NCI-H526 (cell line): ENCODE data around the gene TMEM184A.
A peak's percentile ranks its signal among the peaks of the same experiment; 100 is the strongest.
"Not testable (repeated sequence)": the region's sequence is repeated elsewhere in the genome, so short reads cannot be mapped to it uniquely, and the experiment has no call there.

ENCODE experiments used
- DNase-seq, 2 experiments: peaks; one replicate each; lab custom pipeline; 2025; lab: John Stamatoyannopoulos, UW

TMEM184A gene

DNA sequence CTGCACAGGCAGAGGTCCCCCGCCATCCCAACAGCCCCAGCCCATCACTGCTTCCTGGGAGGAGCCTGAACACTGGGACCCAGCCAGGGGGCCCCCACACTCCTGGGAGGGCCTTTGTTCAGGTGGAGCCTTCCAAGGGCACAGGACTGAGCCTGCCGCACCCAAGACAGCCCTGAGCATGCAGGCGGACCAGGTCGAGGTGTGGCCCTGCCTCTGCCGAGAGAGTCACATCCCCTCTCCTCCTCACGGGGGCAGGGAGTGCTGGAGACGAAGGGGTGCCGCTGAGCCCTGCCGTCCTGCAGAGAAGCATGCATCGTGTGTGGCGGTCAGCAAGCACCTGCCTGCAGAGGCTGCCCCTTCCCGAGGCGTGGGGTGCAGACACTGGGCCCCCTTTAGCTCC is 32.8 kb downstream of the TMEM184A start:
- DNase-seq = no peak

DNA sequence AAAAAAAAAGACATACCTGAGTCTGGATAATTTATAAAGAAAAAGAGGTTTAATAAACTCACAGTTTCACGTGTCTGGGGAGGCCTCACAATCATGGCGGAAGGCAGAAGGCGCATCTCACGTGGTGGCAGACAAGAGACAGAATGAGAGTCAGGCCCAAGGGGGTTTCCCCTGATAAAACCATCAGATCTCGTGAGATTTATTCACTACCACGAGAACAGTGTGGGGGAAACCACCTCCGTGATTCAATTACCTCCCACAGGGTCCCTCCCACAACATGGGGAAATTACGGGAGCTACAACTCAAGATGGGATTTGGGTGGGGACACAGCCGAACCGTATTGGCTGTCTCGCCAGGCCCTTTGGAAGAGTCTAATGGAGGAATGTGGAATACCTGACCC is 34.5 kb downstream of the TMEM184A start:
- no peak for DNase-seq

DNA sequence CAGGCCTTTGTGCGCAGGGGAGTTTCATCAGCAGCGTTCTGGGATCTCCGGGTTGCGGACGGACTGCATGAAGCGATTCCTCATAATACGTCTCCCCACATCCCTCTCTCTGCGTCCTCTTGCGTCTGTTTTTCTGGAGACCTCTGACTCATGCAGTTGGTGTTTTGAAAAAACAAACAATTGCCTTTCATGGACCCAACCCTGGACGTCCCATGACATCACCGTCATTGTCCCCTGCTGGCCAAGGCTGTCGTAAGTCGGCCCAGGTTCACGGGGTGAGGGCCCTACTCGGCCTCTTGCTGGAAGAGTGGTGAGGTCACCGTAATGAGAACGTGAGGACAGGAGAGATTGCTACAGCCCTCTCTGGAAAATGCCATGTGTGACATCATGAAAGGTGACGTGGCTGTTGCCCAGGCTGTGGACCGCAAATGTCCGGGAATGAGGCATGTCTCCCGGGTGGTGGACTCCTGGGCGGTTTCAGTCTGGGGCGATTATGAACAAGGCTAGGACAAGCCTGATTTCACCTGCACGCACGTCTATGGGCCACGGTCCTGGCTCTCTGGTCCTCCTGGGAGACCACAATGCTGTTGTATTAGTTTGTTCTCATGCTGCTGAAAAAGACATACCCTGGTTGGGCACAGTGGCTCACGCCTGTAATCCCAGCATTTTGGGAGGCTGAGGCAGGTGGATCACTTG is 35.3 kb downstream of the TMEM184A start:
- no peak for DNase-seq

DNA sequence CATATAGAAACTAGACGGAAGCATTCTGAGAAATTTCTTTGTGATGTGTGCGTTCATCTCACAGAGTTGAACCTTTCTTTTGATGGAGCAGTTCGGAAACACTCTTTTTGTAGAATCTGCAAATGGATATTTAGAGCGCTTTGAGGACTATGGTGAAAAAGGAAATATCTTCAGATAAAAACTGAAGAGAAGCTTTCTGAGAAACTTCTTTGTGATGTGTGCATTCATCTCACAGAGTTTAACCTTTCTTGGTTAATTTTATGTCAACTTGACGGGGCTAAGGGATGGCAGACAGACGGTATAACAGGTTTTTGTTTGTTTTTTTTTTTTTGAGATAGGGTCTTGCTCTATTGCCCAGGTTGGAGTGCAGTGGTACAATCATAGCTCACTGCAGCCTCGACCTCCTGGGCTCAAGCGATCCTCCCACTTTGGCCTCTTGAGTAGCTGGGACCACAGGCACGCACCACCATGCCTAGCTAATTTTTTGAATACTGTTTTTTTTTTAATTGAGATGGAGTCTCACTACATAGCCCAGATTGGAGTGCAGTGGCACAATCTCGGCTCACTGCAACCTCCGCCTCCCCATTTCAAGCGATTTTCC is 36.6 kb downstream of the TMEM184A start:
- not testable (repeated sequence) for DNase-seq

GRCh38 chr7:1516586-1517251 is 39.3 kb downstream of the TMEM184A start:
- DNase-seq = no peak

DNA sequence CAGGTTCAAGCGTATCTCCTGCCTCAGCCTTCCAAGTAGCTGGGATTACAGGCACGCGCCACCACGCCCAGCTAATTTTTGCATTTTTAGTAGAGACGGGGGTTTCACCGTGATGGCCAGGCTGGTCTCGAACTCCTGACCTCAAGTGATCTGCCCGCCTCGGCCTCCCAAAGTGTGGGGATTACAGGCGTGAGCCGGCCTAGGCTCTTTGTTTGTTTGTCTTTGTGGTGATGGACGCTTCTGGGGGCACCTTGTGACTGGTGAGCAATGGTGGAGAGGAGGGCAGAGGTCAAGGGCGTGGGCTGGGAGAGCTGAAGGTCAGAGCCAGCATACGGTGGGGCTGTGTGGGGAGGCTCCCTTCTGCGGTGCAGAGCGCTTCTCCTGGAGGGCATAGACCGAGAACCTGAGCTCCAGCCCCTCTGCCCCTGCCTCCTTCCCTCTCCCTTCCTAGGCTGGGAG is 40.5 kb downstream of the TMEM184A start:
- DNase-seq = not testable (repeated sequence)

DNA sequence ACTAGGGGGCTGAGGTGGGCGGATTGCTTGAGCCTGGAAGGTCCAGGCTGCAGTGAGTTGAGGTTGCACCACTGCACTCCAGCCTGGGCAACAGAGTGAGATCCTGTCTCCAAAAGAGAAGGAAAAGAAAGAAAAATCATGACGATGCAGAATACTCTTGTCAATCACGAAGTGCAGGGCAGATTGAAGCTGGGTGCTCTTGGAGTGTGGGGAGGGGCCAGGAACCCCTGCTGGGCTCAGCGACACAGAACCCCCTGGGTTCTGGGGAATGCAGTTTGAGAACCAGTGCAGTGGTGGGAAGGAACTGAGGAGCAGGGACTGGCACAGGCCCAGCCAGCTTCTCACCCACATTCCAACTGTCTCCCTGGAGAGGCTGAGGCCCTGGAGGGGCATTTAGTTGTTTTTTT is 41.0 kb downstream of the TMEM184A start:
- DNase-seq = no peak

DNA sequence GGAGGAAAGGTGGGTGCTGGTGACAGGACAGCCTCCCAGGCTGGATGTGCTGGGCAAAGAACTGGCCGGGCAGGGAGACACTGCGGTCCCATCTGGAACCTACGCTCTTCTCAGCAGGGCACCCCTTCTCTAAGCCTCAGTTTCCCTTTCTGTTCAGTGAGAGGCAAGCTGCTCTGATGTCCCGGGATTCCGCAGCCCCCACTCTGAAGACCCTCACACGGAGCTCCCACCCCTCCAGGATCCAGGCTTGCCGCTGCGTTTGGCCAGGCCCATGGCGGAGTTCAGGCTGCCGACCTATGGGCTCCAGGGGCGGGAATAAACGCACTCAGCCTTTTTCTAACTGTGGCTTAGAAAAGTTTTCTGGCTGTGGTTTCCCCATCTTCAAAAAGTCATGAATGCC is 41.6 kb downstream of the TMEM184A start:
- no peak for DNase-seq

- no peak for DNase-seq
Observed at GRCh38 chr7:1513657-1514095, 42.3 kb downstream of the TMEM184A start.

DNA sequence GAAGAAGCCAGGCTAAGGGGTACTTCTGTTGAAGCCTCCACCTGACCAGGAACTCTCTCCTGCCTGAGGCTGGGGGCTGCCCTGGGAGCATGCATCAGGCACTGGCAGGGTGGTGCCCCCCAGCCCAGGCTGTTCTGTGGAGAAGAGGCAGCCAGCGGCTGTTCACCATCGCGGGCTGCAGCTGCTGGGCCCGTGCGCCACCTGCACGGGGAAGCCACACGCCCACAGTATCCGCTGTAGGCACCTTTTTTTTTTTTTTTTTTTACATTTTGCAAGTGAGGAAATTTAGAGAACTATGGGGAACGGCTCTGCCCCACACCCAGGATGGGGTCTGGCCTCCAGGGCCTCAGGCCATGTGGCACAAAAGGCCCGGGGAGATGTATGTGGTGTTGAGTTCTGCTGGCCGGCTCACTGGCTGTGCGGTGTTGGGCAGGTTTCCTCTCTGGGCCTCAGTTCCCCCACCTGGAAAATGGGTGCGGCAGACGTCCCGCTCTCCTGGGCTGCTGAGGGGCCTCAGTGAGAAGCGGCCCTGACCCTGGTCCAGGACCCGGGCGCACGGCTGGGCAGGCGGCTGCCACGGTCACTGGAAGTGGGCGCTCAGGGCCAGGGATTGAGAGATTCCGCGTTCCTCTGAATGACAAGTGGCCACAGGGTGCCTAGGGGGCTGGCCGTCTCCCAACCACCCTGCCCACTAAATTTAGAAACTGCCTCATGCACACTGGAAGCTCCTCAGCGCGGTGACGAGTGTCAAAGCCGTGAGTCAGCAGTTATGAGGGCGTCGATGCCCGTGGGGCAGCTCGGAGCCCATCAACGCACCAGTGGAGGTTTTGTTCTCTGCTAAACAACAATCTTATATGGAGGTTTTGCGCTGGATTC is 43.0 kb downstream of the TMEM184A start:
- no peak for DNase-seq

- no peak for DNase-seq
Observed at GRCh38 chr7:1511444-1512422, 44.3 kb downstream of the TMEM184A start.

DNA sequence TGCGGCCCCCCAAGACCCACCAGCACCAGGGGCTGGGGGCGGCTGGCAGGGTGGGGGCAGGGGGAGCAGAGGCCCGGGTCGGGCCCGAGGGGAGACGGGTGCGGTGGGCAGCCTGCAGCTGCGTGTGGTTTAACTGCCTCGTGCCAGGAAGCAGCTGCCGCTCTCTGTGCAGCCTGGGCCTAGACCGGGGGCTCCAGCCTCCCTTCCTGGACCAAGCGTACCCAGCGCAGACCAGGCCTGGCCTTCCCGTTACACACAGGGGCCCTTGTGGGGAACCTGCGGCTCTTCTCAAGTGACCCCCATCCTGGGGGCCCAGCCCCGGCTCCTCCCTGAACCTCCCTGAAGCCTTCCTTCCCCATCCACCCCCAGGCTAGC is 45.2 kb downstream of the TMEM184A start:
- DNase-seq = no peak

DNA sequence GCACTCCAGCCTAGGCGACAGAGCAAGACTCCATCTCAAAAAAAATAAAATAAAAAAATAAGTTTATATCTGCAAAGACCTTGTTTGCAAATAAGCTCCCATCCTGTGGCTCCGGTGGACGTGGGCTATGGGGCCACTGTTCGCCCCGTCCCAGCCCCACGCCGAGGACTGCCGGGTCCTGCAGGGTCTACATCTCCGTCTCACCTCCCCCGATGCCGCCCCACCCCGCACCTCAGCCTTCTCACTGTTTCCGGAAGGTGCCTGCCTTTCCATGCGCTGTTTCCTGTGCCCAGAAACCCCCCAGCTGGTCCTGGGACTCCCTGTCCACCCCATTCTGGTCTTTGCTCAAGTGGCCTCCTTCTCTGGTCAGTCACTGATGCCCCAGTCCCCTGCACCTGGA is 46.8 kb downstream of the TMEM184A start:
- DNase-seq = no peak

GRCh38 chr7:1508277-1508758 is 47.7 kb downstream of the TMEM184A start:
- peak in 1 of 2 experiments; percentile 12 for DNase-seq

GRCh38 chr7:1505731-1506550 is 50.1 kb downstream of the TMEM184A start:
- peak in 1 of 2 experiments; percentile 38 for DNase-seq

DNA sequence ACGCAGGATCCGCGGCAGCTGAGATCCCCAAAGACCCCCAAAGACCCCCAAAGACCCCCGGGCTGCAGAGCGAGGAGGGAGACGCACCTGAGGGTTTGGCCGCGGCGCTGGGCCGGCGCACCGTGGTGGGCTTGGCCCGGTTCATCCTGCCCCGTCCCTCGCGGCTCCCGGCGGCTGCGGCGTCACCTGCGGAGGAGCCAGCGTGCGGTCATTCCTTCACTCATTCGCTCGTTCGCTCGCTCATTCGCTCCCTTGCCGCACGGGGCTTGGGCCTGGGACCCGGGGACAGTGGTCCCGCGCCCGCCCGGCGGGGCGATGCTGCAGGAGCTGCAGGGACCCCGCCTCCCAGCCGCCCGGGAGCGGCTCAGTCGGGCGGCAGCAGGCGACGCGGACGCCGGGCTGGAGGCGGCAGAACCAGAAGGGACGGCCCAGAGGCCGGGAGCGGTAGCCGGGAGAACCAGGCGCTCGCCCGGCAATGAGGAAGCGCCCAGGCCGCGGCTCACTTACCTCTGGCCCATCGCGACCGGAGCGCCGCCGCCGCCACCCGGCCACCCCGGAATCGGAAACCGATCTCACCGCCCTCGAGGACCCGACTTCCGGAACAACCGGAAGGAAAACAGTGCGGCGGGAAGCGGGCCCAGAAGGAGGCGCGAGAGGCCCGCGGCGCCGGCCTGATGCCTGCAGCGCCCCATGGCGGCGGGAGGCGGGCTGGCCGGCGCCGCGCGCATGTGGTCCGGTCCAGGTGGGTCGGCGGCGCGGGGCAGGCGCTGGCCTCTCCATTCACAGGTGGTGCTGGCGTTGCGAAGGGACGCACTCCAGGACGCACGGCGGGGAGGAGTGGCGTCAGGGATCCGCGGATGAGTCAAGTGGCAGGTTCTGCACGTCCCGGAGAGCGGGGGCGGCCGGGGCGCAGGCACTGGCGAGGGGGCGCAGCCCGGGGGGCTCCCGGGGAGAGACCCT is 51.9 kb downstream of the TMEM184A start, which contains the start of gene INTS1:
Gene INTS1 (minus strand): TSS at position 574 of the 960 bp plus-strand sequence. CDS start 429 bp downstream, at position 145.
- peak; percentile 81 to 96 for DNase-seq

- DNase-seq = no peak
Observed at GRCh38 chr7:1503390-1503789, 52.6 kb downstream of the TMEM184A start.

DNA sequence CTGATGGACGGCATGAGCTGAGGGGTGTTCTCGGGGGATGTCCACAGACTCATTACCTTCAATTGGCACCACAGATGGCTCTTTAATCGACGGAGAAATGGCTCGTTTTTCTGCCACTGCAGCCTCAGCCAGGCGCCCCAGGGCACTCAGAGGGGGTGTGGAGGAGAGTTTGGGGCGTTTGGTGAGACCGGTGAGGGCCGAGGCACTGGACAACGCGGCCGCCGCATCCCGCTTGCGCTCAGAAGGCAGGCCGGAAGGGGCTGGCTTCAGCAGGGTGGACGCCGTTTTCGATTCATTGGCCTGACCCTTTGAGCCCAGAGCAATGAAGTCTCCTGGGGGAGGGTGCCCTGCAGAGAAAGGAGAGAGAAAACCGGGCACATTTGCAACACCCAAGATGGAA is 53.2 kb downstream of the TMEM184A start:
- no peak for DNase-seq
